Esophagus muscularis mucosa (tissue), 4 donors: ENCODE results near the gene NR2F1-AS1. TPM values are rescaled to one million over a fixed set of nuclear protein-coding genes. Genes with fewer than 3 reads are reported as not detected.

Experiments
- DNase-seq: peaks from one replicate; pipeline ENCODE4 v3.0.0-alpha.2; 2017; ENCODE audit errors: extremely low spot score
- H3K27ac ChIP-seq, 4 donors: fragments of 200-600 bp; sonication (generic); replicated peaks in 1 of 4; 1 replicate in 3 of 4; 2 replicates in 1 of 4; pipeline ENCODE4 v1.5.1; 2016 to 2019; ENCODE audit warnings: mild to moderate bottlenecking in 1 of 4
- H3K27me3 ChIP-seq, 4 donors: fragments of 200-600 bp; sonication (generic); one replicate each; pipeline versions ENCODE4 v1.5.1 to v1.6.0; 2016 to 2019
- H3K36me3 ChIP-seq, 4 donors: fragments of 200-600 bp; sonication (generic); one replicate each; pipeline ENCODE4 v1.5.1; 2016 to 2019
- H3K4me1 ChIP-seq, 4 donors: fragments of 200-600 bp; sonication (generic); one replicate each; pipeline ENCODE4 v1.5.1; 2016 to 2019
- H3K4me3 ChIP-seq, 4 donors: fragments of 200-600 bp; sonication (generic); 1 replicate in 2 of 4; 2 replicates in 2 of 4; pipeline ENCODE4 v1.5.1; 2016 to 2019; ENCODE audit warnings: mild to moderate bottlenecking in 4 of 4, moderate library complexity in 1 of 4
- H3K9me3 ChIP-seq, 4 donors: fragments of 200-600 bp; sonication (generic); 1 replicate in 3 of 4; 2 replicates in 1 of 4; pipeline ENCODE4 v1.5.1; 2016 to 2019
- EP300 ChIP-seq: sonication (generic); formaldehyde crosslinking; IDR thresholded peaks from one replicate; pipeline ENCODE4 v1.6.1; 2017; ENCODE audit warnings: antibody characterized with exemption
- POLR2A ChIP-seq: fragments of 450-650 bp; IDR thresholded peaks from one replicate; pipeline ENCODE4 v1.6.1; 2017; ENCODE audit warnings: antibody characterized with exemption, moderate library complexity, mild to moderate bottlenecking, low read depth
- POLR2AphosphoS5 ChIP-seq, 2 donors: sonication (generic); formaldehyde crosslinking; IDR thresholded peaks; one replicate each; pipeline ENCODE4 v1.6.1; 2017; ENCODE audit warnings: antibody characterized with exemption in 2 of 2
- WGBS: methylation state at CpG from one replicate; pipeline ENCODE4 v1.1.5; 2018; 5-methylcytosine and 5-hydroxymethylcytosine counted together
- intact Hi-C: fragments of 100-400 bp; cut with DNase I; formaldehyde crosslinking; loops from one replicate; pipeline ENCODE4 v1.15.1; 2023
- total RNA-seq, 4 donors: library from RNA; depleted of rRNA; stranded (reverse); fragments of >200 nt; gene quantifications; one replicate each; pipeline versions ENCODE4 v1.1.0 to v1.2.1, GENCODE V29; 2016
- TF ChIP-seq, protein P1 (sequence below), 3 experiments: fragments of 200-600 bp in 2 of 3; fragments of 450-650 bp in 1 of 3; sonication (generic) in 2 of 3; IDR thresholded peaks; one replicate each; pipeline ENCODE4 v1.5.1; 2017 to 2019; ENCODE audit warnings: antibody characterized with exemption in 3 of 3, mild to moderate bottlenecking in 2 of 3, moderate library complexity in 1 of 3

Gene NR2F1-AS1
- total RNA-seq, 4 donors from 2014 or later: 8.6 to 22.8 (median 9.5) TPM

DNA sequence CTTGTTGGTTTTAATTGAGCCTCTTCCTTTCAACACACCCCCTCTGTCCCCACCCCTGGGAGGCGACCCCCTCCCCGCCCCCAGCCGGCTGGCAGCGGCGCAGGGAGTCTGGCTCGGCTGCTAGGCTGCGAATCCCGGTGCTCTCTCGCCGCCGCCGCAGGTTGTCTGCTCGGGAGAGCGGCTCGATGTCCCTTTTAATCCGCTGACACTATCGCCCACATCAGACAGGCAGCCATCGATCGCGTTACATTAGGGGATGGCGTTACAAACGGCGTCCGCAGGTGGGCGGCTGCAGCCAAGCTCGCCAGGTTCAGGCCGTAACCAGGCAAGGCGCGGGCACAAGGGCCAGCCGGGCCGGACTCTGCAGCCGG lies 1.3 kb downstream of the NR2F1-AS1 start:
- peaks cover 36 to 68% (median 55%) of the 10 kb centered on the region in 4 donors for H3K4me1 ChIP-seq
- TF ChIP-seq EP300 (no peak), POLR2AphosphoS5 (IDR thresholded peaks at IDR 0.05) (no peak), POLR2A (no peak)
- TF ChIP-seq, protein P1, sequence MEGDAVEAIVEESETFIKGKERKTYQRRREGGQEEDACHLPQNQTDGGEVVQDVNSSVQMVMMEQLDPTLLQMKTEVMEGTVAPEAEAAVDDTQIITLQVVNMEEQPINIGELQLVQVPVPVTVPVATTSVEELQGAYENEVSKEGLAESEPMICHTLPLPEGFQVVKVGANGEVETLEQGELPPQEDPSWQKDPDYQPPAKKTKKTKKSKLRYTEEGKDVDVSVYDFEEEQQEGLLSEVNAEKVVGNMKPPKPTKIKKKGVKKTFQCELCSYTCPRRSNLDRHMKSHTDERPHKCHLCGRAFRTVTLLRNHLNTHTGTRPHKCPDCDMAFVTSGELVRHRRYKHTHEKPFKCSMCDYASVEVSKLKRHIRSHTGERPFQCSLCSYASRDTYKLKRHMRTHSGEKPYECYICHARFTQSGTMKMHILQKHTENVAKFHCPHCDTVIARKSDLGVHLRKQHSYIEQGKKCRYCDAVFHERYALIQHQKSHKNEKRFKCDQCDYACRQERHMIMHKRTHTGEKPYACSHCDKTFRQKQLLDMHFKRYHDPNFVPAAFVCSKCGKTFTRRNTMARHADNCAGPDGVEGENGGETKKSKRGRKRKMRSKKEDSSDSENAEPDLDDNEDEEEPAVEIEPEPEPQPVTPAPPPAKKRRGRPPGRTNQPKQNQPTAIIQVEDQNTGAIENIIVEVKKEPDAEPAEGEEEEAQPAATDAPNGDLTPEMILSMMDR (IDR thresholded peaks at IDR 0.05): no peak
- no peak for DNase-seq
- peak overlapping the region; percentile 77 to 95 (median 91) for H3K27ac ChIP-seq
- intact Hi-C loops: loop anchor here (5.0 to 10.0 kb wide), 2 partner anchors 218 to 335 kb away; no protein-coding TSS in a partner anchor
- H3K36me3 ChIP-seq: no peaks in the 10 kb centered on the region
- H3K9me3 ChIP-seq: no peaks in the 10 kb centered on the region
- peaks cover 4 to 21% (median 7%) of the 10 kb centered on the region in 4 donors for H3K27me3 ChIP-seq
- H3K4me3 ChIP-seq: peak overlapping the region; percentile 71 to 87 (median 76)
- WGBS: 0% methylated on average over 5 of the region's 32 CpGs

DNA sequence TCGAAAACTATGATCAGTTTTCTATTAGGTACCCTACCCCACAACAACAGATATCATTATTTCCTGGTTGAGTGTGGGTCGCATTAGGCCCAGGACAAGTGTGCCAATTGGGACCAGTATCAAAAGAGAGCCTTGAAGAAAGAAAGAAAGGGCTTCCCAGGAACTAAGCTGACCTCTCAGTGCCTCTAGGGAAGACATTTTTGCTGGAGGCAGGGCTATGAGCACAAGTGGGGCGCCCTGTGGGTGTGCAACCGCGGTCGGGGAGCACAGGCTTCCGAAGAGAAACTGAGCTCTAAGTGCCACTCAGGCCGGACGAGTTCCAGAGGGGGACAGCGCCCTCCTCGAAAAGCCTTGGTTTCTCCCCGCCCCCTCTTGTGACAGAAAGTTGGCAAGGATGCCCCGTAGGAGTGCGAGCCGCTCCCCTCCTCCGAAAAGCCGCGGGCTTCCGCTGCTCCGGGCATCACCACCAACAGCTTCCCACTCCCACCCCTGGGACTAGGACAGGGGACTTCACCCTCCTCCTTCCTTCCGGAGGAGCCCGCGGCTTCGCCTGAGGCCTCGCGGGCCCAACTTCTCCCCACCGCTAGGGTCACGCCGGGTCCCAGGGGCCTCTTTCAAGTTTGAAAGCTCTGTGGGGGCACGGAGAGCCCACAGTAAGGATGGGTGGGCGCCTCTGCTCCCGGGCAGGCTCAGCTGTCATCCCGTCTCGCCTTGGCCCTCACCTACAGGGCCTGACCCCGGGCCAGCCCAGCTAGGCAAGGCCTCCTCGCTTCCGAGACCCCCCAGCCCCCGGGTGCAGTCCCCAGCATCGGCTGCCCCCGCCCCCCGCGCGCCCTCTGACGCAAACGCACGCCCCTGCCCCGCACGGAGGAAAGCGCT lies 2.0 kb downstream of the NR2F1-AS1 start:
- Histone ChIP-seq H3K27me3 (peaks cover 4 to 21% (median 7%) of the 10 kb centered on the region in 4 donors), H3K4me1 (peaks cover 36 to 74% (median 62%) of the 10 kb centered on the region in 4 donors), H3K27ac (peak overlapping the region; percentile 77 to 95 (median 91)), H3K4me3 (peak overlapping the region; percentile 71 to 87 (median 76)), H3K36me3 (no peaks in the 10 kb centered on the region), H3K9me3 (no peaks in the 10 kb centered on the region)
- DNase-seq: no peak
- intact Hi-C loops: no loop called here
- TF ChIP-seq, protein P1 (IDR thresholded peaks at IDR 0.05): no peak
- TF ChIP-seq POLR2AphosphoS5 (IDR thresholded peaks at IDR 0.05) (peak; percentile 25 to 59), POLR2A (no peak)
- WGBS: 7% methylated on average over 20 of the region's 49 CpGs

DNA sequence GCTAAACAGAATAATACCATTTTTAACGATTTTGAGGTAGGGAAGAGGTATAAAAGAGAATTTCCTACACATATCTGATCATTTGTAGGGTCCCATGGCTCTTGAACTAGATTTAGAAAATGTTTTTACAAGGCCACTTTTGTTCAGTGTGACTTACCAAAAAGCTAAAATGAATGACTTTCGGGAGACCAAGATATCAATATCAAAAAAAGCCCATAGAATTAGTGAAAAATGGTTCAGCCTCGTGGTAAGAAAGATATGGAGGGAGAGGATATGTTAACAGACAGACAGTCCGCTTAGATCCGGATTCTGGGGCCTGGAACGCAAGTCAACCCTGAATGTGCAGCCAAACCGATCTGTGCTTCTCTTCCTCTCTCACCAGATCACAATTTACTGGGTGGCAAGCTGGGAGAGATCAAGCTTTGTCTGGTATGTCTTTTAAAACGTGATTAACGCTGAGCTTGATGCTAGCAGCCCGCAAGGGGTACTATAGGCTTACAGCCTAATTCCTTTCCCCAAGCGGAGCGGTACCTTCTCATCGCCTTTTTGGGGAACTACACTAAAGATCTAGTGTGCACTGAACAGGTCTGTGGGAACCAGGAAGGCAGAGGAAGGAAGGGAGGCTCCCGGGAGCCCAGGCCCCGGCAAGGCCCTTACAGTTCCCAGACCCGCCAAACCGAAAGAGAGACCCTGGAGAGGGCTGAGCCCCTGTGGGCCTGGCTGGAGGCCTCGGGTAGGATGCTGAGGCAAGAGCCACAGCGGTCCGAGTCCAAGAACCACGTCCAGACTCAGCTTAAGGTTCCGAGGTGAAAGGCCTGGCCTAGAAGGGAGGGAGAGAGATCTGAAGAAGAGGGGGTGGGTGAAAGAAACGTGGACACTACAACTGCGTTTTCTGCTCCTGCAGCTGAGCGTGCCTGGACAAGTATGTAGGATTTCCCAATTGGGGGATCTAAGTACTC lies 2.9 kb downstream of the NR2F1-AS1 start:
- WGBS: 65% methylated on average over 25 of the region's 25 CpGs
- peak overlapping the region; percentile 71 to 87 (median 76) for H3K4me3 ChIP-seq
- TF ChIP-seq, protein P1 (IDR thresholded peaks at IDR 0.05): no peak
- TF ChIP-seq EP300 (no peak), POLR2A (no peak), POLR2AphosphoS5 (IDR thresholded peaks at IDR 0.05) (no peak)
- peaks cover 4 to 24% (median 5%) of the 10 kb centered on the region in 4 donors for H3K27me3 ChIP-seq
- intact Hi-C loops: no loop called here
- H3K9me3 ChIP-seq: no peaks in the 10 kb centered on the region
- H3K27ac ChIP-seq: peak overlapping the region; percentile 77 to 95 (median 91)
- H3K36me3 ChIP-seq: no peaks in the 10 kb centered on the region
- DNase-seq: no peak
- H3K4me1 ChIP-seq: peaks cover 29 to 77% (median 62%) of the 10 kb centered on the region in 4 donors

DNA sequence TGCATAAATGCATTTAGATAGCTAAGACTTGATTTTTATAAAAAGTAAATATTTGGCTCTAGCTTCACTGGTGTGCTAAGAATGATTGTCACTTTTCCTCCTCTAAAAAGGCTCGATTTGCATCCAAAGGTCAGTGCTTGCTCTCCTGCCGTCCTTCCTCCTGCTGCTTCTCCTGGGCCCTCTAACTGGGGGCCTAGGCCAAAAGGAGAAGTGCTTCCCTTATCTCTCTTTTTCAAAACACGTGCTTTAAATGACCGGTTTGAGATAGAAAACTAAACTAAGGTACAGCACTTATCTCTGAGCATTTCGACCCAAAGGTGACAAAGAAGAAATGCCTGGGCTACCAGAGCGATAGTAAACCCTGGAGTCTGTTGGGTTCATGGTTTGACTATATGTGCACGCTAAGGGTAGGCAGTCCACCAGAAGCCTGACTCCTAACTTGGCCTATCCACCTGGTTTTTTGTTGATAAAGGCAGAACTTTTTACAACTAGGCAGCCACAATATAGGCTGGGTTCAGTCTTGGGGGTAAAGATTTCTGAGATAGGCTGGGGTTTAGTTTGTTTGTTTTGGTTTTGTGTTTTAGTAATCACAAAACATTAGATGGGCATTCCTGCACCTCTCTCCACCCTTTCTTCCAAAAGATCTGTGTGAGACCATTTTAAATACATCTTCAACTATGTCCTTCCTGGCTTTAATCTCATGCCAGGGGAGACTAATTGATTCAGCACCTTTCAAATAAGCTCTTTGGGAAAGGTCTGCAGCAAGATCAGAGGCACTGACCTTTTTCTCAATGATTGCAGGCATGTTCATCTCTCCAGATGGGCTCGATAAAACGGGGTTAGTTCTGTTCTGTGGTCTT lies 3.8 kb downstream of the NR2F1-AS1 start:
- H3K4me3 ChIP-seq: no peak overlapping the region
- H3K9me3 ChIP-seq: no peaks in the 10 kb centered on the region
- intact Hi-C loops: no loop called here
- 70% methylated on average over 9 of the region's 9 CpGs for WGBS
- peak overlapping the region; percentile 77 to 95 (median 91) for H3K27ac ChIP-seq
- TF ChIP-seq, protein P1 (IDR thresholded peaks at IDR 0.05): no peak
- no peak for TF ChIP-seq POLR2AphosphoS5 (IDR thresholded peaks at IDR 0.05)
- TF ChIP-seq EP300: no peak
- TF ChIP-seq POLR2A: no peak
- no peaks in the 10 kb centered on the region for H3K36me3 ChIP-seq
- H3K4me1 ChIP-seq: peaks cover 28 to 78% (median 61%) of the 10 kb centered on the region in 4 donors
- peaks cover 0 to 29% (median 4%) of the 10 kb centered on the region in 4 donors for H3K27me3 ChIP-seq
- no peak for DNase-seq
